HG03521 (cell line): ENCODE measurements around the gene CSMD2.

ENCODE experiments used
- ATAC-seq: cut with Tn5 transposase; IDR thresholded peaks from one replicate; pipeline ENCODE4 v1.9.1; 2021; ENCODE audit warnings: mild to moderate bottlenecking, moderate library complexity; ENCODE audit not compliant: unreplicated experiment

The CSMD2 gene

DNA sequence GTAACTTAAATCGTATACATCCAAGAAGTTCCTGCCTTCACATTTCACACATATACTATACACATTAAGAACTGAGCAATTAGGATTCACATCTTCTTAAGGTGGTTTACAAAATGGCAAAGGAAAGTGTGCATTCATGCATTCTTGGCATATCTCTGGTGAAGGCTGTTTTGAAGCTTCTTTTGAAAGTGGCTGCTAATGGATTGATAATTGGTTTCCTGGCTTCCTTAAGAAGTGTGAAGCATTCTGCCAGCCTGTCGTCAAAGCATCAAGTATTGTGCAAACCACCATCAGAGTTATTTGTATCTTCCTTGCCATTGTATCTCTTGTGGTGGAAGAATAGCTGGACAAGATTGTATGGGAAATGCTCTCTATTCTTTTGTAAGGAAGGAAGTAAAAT lies 396.2 kb downstream of the CSMD2 start:
- no peak for ATAC-seq

DNA sequence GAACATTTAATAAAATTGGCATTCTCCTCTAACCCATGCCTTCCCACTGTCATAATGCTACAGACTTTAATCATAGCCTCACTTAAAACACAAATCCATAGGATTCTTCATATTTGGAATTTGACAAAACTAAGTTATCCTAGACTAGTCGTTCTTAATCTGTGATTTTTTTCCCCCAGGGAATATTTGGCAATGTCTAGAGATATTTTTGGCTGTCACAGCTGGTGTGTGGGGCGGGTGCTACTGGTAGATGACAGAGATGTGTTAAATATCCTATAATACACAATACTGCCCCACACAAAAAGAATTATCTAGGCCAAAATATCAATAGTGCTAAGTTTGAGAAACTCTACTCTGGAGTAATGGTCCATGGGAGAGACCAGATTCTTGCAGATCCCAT lies 396.9 kb downstream of the CSMD2 start:
- no peak for ATAC-seq

DNA sequence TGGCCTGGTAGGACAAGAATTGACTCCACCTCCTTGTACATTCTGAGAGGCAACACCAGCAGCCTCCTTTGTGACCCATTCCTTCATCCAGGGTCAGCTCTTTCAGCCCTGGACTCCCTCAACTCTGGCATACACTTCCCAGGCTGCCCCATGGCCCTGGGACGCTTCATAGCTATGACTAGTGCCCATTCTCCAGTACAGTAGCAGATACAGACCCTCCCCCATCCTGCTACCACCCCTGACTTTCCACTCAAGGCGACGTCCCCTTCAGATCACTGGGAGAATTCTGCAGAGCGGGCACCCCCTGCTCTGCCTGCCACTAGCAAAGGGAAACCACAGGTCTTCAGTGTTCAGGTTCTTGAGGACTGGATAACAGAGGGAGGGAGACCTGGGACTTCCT lies 400.9 kb downstream of the CSMD2 start:
- ATAC-seq: no peak

DNA sequence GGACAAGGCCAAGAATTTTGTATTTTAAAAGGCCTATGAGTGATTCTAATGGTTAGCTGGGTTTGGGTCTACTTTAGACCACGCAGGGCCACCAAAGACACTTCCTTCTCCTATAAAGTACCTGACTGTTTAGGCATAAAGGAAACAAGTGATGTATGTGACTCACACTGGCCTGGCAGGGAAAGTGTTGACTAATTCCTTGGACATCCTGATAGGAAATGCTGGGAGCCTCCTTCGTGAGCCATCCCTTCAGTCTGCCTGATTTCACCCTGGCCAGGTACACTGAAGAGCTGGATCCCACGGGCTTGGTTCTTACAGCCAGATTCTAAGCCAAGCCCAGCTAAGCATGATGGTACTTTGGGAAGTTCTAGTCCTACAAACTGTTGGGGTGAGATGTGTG lies 401.6 kb downstream of the CSMD2 start:
- no peak for ATAC-seq

DNA sequence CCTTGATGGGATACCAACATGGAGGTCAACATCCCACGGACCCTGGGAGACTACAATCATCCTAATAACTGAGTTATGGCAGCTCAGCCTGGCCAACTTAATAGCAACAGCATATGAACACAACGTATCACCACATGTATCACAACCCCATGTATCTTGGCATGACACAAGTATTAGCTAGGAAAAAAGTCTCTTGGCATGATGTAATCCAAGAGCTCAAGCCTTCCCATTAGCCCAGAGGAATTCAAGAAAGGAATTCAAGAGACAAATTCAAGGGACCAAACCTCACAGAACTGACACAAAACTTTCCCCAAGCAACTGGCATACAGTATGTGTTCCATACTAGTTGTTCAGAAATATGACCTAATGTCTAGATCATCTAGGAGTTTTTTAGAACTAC lies 402.1 kb downstream of the CSMD2 start:
- ATAC-seq: no peak

DNA sequence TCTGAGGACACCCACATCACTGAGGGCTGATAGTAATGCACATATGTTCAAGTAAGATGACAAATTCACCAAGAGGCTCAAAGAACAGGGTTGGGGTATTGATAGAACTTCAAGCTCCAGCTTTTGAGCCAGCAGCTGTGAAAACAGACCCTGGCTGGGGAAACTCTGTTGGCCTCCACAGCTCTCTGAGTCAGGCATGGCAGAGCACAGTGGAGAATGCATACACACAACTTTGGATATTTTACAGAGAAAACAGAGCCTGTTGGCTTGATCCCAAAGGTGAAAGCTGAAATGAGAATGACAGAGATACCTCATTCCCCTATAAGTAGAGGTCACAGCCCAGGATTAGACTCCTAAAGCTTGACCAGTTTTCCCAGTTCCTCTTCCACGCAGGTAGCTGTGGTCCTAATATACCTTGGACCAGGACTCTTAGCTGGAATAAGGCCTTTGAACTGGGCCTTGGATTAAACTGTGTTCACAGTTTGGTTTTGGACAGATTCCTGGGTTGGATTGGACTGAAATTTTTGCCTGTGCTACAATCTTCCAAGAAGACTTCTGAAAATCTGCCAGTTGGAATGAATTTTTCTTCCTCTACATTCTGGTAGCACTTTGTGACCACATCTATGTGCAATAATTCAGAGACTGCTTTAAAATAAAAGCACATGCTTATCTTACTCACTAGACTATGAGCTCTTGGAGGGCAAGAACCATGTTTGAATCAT lies 402.8 kb downstream of the CSMD2 start:
- ATAC-seq: no peak

GRCh38 chr1:33758698-33759097 lies 406.3 kb downstream of the CSMD2 start:
- ATAC-seq: no peak

GRCh38 chr1:33753087-33753856 lies 411.8 kb downstream of the CSMD2 start:
- ATAC-seq: no peak

- ATAC-seq: no peak
Measured at GRCh38 chr1:33745942-33746341, 419.1 kb downstream of the CSMD2 start.

DNA sequence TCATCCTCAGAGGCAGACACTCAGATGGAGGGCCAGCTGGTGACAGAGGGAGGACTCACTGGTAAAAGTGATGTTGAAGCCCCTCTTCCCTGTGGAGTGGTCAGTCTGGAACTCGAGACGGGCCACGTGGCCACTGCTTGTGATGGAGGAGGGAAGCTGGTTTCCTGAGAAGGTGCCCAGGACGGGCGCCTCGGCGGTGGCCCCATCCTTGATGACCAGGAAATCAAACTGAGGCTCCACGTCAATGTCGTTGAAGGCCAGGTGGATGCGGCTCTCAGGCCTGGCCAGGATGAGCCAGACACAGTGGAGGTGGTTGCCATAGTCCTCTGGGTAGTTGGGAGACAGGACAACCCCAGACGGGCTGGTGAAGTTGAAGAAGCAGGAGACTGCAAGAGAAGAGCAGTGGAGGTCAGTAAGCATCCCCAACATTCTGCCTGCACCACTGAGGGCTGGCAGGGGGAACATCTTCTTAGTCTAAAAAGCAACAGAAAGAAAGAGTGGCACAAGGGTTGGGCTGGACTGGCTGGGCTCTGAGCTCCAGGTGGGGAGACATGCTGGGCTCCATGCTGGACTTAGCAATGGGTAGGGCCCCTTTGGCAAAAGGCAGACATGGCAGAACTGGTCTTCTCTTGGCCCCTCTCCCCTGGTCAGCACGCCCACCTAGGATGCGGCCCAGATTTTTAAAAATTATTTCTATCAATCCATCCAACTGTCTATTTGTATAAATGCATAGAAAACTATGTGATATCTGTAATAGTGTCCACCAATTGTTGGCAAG lies 421.6 kb downstream of the CSMD2 start:
- no peak for ATAC-seq

- no peak for ATAC-seq
Measured at GRCh38 chr1:33742663-33743062, 422.4 kb downstream of the CSMD2 start.

GRCh38 chr1:33741749-33742148 lies 423.3 kb downstream of the CSMD2 start:
- ATAC-seq: no peak

DNA sequence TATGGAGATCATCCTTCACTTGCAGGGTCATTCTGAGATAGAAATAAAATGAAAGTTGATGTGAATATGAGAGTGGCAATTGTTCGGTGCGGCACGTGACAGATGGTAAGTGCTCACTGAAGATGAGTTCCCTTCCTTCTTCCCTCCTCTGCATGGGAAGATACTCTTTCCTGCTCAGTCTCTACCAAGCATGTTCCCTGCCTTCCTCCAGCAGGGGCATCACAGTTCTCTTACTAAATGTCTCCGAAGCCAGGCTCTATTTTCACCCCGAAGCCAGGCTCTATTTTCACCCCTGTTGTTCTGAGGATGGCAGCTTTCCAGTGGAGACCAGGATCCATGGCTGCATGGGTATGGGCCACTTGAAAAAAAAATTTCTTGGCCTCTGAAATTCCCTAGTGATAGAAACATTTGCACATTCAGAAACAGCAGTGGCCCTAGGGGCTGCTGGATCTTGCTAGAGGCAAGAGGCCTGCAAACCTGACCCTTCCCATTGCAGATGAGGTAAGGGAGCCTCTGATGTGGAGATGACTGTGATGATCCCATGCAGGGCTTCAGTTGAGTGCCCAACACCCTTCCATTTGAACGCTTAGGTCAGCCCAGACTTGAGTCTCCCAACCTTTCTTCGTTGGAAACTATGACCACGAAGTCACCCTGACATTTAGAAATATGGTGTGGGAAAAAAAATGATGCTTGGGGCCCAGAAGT lies 424.8 kb downstream of the CSMD2 start:
- no peak for ATAC-seq

DNA sequence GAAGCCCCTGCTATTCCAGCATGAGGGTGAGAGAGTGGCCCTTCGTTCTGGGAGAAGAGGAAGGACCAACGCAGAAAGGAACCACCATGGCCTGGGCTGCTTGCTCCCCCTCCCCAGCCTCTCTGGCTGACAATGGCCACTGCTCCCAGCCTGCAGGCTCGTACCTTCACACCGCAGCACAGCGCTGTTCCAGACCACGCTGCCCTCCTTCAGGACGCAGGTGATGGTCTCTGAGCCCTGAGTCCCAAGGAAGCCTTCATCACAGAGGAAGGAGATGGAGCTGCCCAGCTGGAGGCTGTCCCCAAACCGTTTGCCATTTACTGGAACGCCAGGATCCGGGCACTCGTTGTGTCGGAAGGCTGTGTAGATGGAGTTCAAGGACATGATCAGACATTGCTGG lies 426.1 kb downstream of the CSMD2 start:
- no peak for ATAC-seq

- ATAC-seq: no peak
Measured at GRCh38 chr1:33738536-33738935, 426.5 kb downstream of the CSMD2 start.

DNA sequence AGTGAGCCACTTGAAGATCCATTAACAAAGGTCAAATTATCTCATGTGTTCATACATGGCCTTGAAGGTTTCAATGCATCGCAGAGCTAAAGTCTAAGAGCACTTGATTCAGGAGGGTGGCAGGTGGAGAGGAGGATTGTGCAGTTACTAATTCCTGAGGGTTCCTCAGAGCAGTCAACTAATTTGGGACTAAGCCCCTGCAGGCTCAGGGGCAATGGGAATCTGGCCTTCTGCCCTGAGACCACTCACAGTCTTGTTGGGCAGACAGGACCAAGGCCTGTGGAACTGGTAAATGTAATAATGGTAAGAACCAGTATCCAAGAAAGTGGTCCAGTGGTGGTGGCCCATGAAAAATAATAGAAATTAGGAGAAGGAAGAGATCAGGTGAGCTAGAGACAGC lies 428.5 kb downstream of the CSMD2 start:
- no peak for ATAC-seq

DNA sequence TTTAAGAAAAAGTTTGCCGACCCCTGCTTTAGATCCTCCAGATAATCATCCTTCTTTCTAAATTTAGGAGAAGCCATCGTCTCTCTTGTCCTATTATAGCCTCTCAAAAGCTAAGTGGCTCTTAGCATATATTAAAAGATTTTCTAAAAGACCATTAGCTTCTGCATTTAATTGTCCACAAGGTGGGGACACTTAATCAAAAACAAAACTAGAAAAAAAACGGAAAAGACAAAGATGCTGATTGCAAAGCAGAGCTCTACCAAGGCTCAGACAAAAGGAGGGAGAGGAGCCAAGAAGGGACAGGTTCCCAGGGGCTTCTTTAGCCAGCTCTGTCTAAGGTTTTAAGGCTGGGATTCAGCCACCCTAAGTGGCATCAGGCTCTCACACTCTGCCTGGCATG lies 429.4 kb downstream of the CSMD2 start:
- ATAC-seq: no peak

GRCh38 chr1:33727310-33727709 lies 437.7 kb downstream of the CSMD2 start:
- no peak for ATAC-seq

DNA sequence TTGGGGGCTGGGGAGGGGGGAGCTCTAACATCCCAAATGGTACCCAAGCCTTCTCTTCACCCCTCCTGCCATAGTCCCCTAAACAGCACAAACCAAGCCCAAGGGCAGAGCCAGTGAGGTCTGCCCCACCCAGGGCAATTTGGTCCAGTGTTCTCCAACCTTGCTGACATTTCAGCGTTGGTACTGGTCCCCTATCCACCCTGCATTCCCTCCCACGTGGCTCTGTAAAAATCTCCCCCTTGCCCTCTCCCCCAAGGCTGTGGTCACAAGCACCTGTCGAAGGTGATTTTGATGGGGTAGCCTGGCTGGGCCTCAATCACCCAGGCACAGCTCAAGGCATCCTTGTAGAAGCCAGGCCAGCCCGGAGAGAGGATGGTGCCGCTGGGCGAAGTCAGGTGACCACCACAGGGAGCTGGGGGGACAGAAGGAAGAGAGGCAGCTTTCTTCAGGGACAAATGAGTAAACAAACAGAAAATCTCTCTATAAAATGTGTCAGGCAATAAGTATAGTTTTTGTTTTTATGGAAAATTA lies 438.7 kb downstream of the CSMD2 start:
- ATAC-seq: no peak

- ATAC-seq: no peak
Measured at GRCh38 chr1:33725556-33726160, 439.4 kb downstream of the CSMD2 start.

DNA sequence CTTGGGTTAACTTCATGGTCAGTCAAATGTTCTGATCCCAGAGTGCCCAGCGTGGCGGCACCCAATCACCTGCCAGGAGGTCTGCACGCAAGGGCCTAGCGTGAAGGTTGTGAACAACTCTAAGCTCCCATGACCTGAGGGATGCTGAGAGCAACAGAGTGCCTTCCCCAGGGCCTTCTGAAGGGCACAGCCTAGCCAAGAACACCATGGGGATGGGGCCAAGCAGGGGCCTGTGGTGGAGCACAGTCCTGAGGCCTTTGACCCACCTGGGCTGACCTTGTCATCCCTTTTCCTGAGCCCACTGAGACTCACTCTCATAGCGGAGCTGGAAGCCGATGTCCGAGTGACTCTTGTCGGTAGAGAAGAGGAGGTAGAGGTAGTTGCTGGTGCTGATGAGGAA lies 440.0 kb downstream of the CSMD2 start:
- ATAC-seq: no peak
